Fibroblast of lung (primary cell): ENCODE measurements around the gene MED15.

ENCODE experiments used
- EZH2 ChIP-seq: IDR thresholded peaks from 2 replicates; pipeline ENCODE4 v1.5.1; 2012; ENCODE audit warnings: low read length, control low read depth, mild to moderate bottlenecking; ENCODE audit errors: missing control alignments
- TF ChIP-seq, protein P1 (sequence below), 2 donors: IDR thresholded peaks in 1 of 2; conservative IDR thresholded peaks in 1 of 2; 1 replicate in 1 of 2; 2 replicates in 1 of 2; pipeline ENCODE4 v1.5.1; 2011 to 2012; ENCODE audit warnings: low read length in 2 of 2, control low read depth in 1 of 2, inconsistent platforms in 1 of 2, low read depth in 1 of 2, mild to moderate bottlenecking in 1 of 2

DNA sequence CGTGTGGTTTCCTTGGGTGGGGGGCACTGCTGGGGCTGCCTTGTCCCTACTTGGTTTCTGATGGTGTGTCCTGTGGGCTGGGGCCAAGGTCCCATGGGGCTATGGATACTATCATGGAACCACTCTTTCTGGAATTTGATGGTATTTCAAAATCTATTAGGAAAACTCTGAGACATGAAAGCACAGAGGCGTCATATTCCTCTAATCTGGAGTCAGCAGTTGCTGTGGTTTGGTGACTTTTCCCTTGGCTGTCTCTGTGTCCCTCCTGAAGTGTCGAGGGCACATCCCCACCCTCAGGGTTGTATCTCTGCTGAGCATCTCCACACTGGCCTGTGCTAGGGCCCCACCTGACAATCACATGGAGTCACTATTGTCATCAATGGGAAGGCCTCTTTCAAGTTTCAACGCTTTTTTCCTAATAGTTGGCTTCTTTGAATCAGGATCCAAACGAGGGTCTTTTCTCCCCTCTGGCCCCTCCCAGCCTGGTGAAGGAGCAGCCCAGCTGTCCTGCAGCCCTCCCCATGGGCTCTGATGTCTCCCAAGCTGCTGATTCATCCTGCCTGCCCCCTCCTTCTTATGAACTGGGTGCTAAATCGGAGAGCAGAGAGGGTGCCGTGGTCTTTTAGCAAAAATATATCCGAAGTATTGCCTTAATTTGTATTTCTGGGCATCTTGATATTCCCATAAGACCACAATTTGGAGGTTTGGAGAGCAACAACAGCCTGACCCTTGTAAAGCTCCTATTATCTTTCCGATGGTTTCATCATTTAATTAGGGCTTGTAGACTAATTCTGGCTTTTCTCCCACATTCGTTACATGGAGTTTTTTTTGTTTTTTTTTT, 38.5 kb downstream of the MED15 start:
- TF ChIP-seq, protein P1, sequence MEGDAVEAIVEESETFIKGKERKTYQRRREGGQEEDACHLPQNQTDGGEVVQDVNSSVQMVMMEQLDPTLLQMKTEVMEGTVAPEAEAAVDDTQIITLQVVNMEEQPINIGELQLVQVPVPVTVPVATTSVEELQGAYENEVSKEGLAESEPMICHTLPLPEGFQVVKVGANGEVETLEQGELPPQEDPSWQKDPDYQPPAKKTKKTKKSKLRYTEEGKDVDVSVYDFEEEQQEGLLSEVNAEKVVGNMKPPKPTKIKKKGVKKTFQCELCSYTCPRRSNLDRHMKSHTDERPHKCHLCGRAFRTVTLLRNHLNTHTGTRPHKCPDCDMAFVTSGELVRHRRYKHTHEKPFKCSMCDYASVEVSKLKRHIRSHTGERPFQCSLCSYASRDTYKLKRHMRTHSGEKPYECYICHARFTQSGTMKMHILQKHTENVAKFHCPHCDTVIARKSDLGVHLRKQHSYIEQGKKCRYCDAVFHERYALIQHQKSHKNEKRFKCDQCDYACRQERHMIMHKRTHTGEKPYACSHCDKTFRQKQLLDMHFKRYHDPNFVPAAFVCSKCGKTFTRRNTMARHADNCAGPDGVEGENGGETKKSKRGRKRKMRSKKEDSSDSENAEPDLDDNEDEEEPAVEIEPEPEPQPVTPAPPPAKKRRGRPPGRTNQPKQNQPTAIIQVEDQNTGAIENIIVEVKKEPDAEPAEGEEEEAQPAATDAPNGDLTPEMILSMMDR (conservative IDR thresholded peaks at IDR 0.05 in 1 of 2, IDR thresholded peaks at IDR 0.05 in 1 of 2; ENCODE audit: low read depth in 1 of 2, low read length in 2 of 2), result no peak
- TF ChIP-seq EZH2, result no peak
